Right lobe of liver (tissue), 6 donors: ENCODE results near the gene RECK. TPM values are rescaled to one million over a fixed set of nuclear protein-coding genes. Genes with fewer than 3 reads are reported as not detected.

ENCODE experiments used
- ATAC-seq, 4 donors: fragments of 200-7000 bp; cut with Tn5 transposase; one replicate each; pipeline ENCODE4 v1.9.1; 2020; ENCODE audit warnings: mild to moderate bottlenecking in 4 of 4, moderate library complexity in 4 of 4
- DNase-seq, 3 donors: peaks; one replicate each; pipeline ENCODE4 v3.0.0-alpha.2; 2020
- H3K27ac ChIP-seq, 3 donors: fragments of 200-600 bp; one replicate each; pipeline ENCODE4 v1.8.0; 2022
- H3K27me3 ChIP-seq, 2 donors: fragments of 200-600 bp; one replicate each; pipeline ENCODE4 v1.8.0; 2022
- H3K36me3 ChIP-seq, 4 donors: fragments of 200-600 bp; sonication (generic) in 1 of 4; one replicate each; pipeline versions ENCODE4 v1.5.1 to v1.8.0; 2017 to 2022; ENCODE audit warnings: control low read depth in 1 of 4
- H3K4me1 ChIP-seq, 4 donors: fragments of 200-600 bp; sonication (generic) in 1 of 4; one replicate each; pipeline versions ENCODE4 v1.5.1 to v1.8.0; 2017 to 2022; ENCODE audit warnings: control low read depth in 1 of 4
- H3K4me3 ChIP-seq, 3 donors: fragments of 200-600 bp; one replicate each; pipeline ENCODE4 v1.8.0; 2022
- H3K9me3 ChIP-seq, 4 donors: fragments of 200-600 bp; sonication (generic) in 1 of 4; one replicate each; pipeline versions ENCODE4 v1.5.1 to v1.8.0; 2017 to 2022; ENCODE audit warnings: control low read depth in 1 of 4
- CTCF ChIP-seq, 4 donors: fragments of 200-600 bp in 3 of 4; fragments of 450-650 bp in 1 of 4; IDR thresholded peaks; one replicate each; pipeline versions ENCODE4 v1.5.1 to v1.8.0; 2016 to 2022; ENCODE audit warnings: antibody characterized with exemption in 4 of 4, mild to moderate bottlenecking in 2 of 4
- POLR2A ChIP-seq: fragments of 450-650 bp; IDR thresholded peaks from one replicate; pipeline ENCODE4 v1.6.1; 2017; ENCODE audit warnings: antibody characterized with exemption, mild to moderate bottlenecking
- WGBS: methylation state at CpG from one replicate; pipeline ENCODE4 v1.1.6; 2018; ENCODE audit warnings: low coverage, low lambda C conversion rate; ENCODE audit not compliant: insufficient coverage; ENCODE audit errors: missing lambda C conversion rate; 5-methylcytosine and 5-hydroxymethylcytosine counted together
- intact Hi-C, 2 donors: fragments of 100-400 bp; cut with DNase I; formaldehyde crosslinking; loops; one replicate each; pipeline versions ENCODE4 v1.11.2 to v1.14.1; 2022
- total RNA-seq, 6 experiments: library from RNA; depleted of rRNA in 2 of 6; stranded (reverse); fragments of >200 nt in 2 of 6; fragmentation: NEBNext Ultra II Directional in 3 of 6; extraction: Animal tissue kit (Norgen Biotek cat#: 25700) in 3 of 6; gene quantifications; one replicate each; pipeline versions ENCODE4 v1.1.0 to v1.2.4, GENCODE V29; 2016 to 2023
- donor health status: DM: no; HTN: yes; CAD: no.
- donor health status: DM: no; HTN: no; CAD: no.
- donor health status: DM: no; HTN: no; CAD: no.
- donor health status: DM: no; HTN: yes; CAD: no.
- donor health status: DM: no; HTN: yes; CAD: no.

Gene RECK
- total RNA-seq, 6 experiments from 2014 or later = 2.0 to 6.2 (median 2.6) TPM

- TF ChIP-seq POLR2A = no peak
- TF ChIP-seq CTCF (IDR thresholded peaks at IDR 0.05) = no peak
- no peak for ATAC-seq
- H3K27me3 ChIP-seq = no peaks in the 10 kb centered on the region
- H3K4me1 ChIP-seq = no peaks in the 10 kb centered on the region
- H3K9me3 ChIP-seq = no peaks in the 10 kb centered on the region
- 43% methylated on average over 3 of the region's 3 CpGs for WGBS
- H3K4me3 ChIP-seq = no peak overlapping the region
- intact Hi-C loops = no loop called here
- no peaks in the 10 kb centered on the region for H3K36me3 ChIP-seq
- no peak overlapping the region for H3K27ac ChIP-seq
- no peak for DNase-seq
These were observed 17.3 kb downstream of the RECK start for GRCh38 chr9:36053971-36054370.

GRCh38 chr9:36056896-36057295 lies 20.2 kb downstream of the RECK start:
- Histone ChIP-seq H3K27me3 (no peaks in the 10 kb centered on the region), H3K4me3 (no peak overlapping the region), H3K36me3 (no peaks in the 10 kb centered on the region), H3K4me1 (no peaks in the 10 kb centered on the region), H3K27ac (no peak overlapping the region), H3K9me3 (no peaks in the 10 kb centered on the region)
- DNase-seq = no peak
- 40% methylated on average over 3 of the region's 3 CpGs for WGBS
- no peak for TF ChIP-seq CTCF (IDR thresholded peaks at IDR 0.05)
- no peak for TF ChIP-seq POLR2A
- no peak for ATAC-seq
- intact Hi-C loops = no loop called here

- Histone ChIP-seq H3K4me3 (no peak overlapping the region), H3K27me3 (no peaks in the 10 kb centered on the region), H3K9me3 (no peaks in the 10 kb centered on the region), H3K4me1 (no peaks in the 10 kb centered on the region), H3K36me3 (no peaks in the 10 kb centered on the region), H3K27ac (no peak overlapping the region)
- 83% methylated on average over 2 of the region's 2 CpGs for WGBS
- DNase-seq = no peak
- TF ChIP-seq CTCF (IDR thresholded peaks at IDR 0.05) (no peak), POLR2A (no peak)
- intact Hi-C loops = no loop called here
- no peak for ATAC-seq
These were observed 27.2 kb downstream of the RECK start for GRCh38 chr9:36063804-36064447.

- H3K4me1 ChIP-seq = no peaks in the 10 kb centered on the region
- H3K27ac ChIP-seq = no peak overlapping the region
- H3K4me3 ChIP-seq = no peak overlapping the region
- intact Hi-C loops = no loop called here
- H3K9me3 ChIP-seq = no peaks in the 10 kb centered on the region
- H3K27me3 ChIP-seq = no peaks in the 10 kb centered on the region
- no peaks in the 10 kb centered on the region for H3K36me3 ChIP-seq
- no peak for TF ChIP-seq POLR2A
- TF ChIP-seq CTCF (IDR thresholded peaks at IDR 0.05) = no peak
- WGBS = 58% methylated on average over 1 of the region's 1 CpG
- DNase-seq (no peak), ATAC-seq (no peak)
These were observed 27.8 kb downstream of the RECK start for GRCh38 chr9:36064448-36065037.
